Activated CD4-positive, alpha-beta T cell treated with anti-CD3 and anti-CD28 coated beads, Interleukin-2, amount 50 U/mL, for 24 hours (primary cell): Measurements from ENCODE around the gene ATG4B.
"Not testable (repeated sequence)": the region's sequence is repeated elsewhere in the genome, so short reads cannot be mapped to it uniquely, and the experiment has no call there.

Experiments used
- DNase-seq, 2 donors: peaks; one replicate each; pipeline ENCODE4 v3.0.0-alpha.2; 2020; ENCODE audit warnings: low read depth in 1 of 2, low spot score in 1 of 2

Gene ATG4B

GRCh38 chr2:241637018-241637794 lies at the start of gene ATG4B, which contains the start of gene THAP4:
Gene ATG4B (plus strand): TSS chr2:241637693. CDS start chr2:241637715, 22 bp downstream.
Gene THAP4 (minus strand): TSS chr2:241637158. CDS start chr2:241637017, 141 bp downstream.
- DNase-seq, result peak; percentile 60

DNA sequence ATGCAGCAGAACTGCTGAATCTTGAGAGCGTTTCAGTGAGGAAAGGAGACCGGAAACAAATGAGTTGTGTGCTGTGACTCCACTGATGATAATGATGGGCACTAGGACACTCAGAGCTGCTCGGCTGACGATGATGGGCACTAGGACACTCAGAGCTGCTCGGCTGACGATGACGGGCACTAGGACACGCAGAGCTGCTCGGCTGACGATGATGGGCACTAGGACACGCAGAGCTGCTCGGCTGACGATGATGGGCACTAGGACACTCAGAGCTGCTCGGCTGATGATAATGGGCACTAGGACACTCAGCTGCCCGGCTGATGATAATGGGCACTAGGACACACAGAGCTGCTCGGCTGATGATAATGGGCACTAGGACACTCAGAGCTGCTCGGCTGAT lies 47.6 kb upstream of the ATG4B start:
- not testable (repeated sequence) for DNase-seq

GRCh38 chr2:241590496-241591455 lies 46.7 kb upstream of the ATG4B start:
- DNase-seq, result not testable (repeated sequence)

DNA sequence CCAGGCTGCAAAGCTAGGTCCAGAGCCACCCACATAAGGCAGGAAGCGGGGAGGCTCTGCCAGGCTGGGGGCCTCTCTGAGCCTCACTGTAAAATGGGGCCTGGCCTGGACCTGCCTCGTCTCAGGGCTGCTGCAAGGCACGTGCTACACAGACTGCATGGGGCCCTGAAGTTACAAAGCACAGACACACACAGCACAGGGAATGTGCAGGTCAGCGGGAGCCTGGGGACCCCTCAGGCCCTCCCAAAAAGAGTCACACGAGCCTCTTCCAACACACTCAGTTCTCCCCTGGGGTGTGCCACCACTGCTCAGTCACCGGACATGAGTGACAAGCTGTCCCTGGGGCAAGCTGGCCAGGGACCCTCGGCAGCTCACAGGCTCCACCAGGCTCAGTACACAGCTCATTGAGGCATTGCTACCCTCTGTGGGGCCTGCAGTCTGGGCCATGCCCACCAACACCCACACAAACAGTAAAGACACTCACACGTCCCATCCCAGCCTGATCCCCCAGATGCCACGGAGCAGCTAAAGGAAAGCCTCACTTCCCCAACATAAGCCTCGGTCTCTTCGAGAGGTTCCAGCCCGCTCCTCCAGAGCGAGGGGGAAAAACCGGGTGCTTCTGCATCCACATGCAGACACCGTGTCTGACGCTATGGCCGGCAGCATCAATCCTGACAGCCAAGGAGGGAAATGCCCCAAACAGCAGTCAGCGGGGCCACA lies 45.2 kb upstream of the ATG4B start:
- DNase-seq, result no peak

DNA sequence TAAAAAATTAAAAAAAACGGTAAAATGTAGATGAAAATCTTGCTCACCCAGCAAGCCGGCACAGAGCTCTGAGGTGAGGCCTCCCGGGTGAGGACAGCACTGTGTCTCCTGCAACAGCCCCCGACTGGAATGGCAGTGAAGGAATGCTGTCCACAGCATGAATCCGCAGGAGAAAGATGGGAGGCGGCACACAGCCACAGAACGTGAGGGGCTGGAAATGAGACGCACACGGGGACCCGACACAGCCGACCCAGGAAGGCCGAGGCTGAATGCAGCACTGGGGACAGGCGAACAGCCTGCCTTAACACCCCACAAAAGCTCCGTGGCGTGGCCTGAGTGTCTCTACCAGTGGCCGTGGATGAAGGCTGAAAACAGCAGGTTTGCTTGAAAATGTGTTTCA lies 44.2 kb upstream of the ATG4B start:
- DNase-seq, result no peak

- DNase-seq, result no peak
Measured at GRCh38 chr2:241595600-241596140, 41.8 kb upstream of the ATG4B start.

- DNase-seq, result no peak
Measured at GRCh38 chr2:241597561-241597960, 39.9 kb upstream of the ATG4B start.

DNA sequence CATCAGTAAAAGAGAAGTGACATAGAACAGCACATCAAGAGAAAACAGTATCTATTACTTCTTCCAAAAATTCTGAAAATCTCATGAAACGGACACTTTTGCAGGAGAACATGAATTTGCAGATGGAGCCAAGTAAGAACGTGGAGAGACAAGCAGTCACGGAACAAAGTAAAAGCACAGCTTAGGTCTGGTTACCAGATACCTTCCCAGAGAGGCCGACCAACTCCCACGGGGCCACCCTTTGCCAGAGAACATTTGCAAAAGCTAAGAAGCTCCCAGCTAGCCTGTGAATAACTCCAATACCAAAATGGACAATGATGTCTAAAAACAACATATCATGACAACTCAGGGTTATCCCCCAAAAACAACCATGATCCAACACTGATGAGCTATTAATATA lies 39.4 kb upstream of the ATG4B start:
- DNase-seq, result no peak

GRCh38 chr2:241598487-241598886 lies 39.0 kb upstream of the ATG4B start:
- no peak for DNase-seq

DNA sequence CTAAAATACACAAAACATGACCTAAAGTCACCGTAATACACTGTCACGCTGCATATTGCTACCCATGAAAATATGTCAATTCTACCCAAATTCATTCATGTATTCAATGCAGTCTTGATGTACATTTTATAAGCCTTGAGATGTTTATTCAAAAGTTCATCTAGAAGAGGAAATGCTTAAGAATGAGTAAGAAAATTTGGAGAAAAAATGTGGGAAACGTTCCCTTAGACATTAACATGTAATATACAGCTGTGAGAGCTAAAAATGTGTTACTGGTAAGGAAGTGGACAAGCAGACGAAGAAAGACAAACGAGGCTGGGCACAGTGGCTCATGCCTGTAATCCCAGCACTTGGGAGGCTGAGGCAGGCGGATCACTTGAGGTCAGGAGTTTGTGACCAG lies 37.9 kb upstream of the ATG4B start:
- DNase-seq, result no peak

DNA sequence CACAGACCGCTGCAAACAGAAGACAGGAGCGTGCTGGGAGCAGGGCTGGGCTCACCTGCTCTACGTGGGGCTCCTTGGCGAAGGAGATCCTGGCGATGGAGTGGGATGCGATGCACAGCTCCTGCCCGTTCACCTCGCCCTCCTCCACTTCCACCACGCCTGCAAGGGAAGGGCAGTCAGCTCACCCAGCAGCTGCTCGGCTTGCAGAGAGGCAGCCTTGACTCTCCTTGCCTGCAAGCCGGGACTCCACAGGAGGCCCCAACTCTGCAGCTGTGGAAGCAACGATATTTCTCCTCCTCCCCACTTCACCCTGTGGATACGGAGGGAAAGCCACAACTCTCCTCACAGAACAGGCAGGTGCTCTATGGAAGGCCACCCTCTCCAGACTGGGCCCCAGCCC lies 35.7 kb upstream of the ATG4B start:
- no peak for DNase-seq

GRCh38 chr2:241602720-241603119 lies 34.8 kb upstream of the ATG4B start:
- DNase-seq, result no peak

DNA sequence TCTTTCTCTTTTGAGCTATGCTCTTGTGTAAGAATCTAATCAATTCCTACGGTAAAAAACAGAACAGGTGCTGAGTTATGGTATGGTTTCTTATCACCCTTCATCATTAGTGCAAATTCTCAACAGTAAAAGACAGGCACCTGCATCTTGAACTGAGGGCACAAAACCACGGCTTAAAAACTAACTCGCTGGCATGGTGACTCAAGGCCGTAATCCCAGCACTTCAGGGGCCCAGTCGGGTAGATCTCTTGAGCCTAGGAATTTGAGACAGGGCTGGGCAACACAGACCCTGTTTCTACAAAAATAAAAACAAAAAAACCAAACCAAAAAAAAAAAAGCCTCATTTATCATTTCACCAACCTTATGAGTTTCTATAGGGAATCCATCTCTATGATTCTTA lies 33.8 kb upstream of the ATG4B start:
- DNase-seq, result no peak

DNA sequence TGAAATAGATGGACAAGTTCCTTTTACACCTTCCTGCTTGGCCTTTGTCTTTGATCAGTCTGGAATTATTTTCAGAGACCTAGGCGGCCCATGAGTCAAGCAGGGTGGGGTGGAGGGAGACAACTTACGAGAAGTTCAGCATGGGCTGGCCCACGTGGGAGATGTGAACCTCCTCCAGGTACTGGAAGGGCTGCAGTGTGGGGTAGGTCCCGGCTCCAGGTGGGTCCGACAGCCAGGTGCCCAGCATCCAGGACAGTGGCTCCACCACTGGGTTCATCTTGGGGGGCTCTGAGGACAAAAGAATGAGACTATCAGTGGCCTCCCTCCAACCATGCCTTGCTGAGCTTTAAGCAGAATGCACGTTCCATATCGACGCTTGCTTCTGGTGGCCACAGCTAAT lies 31.3 kb upstream of the ATG4B start:
- no peak for DNase-seq

DNA sequence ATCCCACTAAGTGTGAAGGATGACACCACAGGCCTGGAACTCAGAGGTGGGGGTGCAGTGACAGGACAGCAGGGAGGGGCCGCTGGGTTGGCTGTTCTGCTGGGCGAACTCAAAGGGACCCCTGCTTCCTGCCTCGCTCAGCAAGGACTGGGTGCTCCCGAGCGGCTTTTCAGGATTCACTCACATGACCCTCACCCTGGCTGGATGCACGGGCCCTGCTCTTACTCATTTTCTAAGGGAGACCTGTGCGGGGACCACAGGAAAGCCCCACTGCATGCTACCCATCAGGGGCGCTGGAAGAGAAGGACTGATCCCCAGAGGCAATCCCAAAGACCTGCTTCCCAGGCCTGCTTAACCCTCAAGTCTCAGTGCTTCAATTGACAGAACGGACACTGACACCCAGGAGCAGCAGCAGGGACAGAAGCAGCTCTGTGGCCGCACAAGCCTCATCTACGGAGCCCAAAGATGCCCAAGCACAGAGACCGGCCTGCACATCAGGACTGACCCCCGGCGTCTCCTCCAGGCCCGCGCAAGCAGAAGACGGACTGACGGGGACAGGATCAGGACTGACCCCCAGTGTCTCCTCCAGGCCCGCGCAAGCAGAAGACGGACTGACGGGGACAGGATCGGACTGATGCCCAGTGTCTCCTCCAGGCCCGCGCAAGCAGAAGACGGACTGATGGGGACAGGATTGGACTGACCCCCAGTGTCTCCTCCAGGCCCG lies 30.2 kb upstream of the ATG4B start:
- DNase-seq, result no peak

GRCh38 chr2:241608881-241609280 lies 28.6 kb upstream of the ATG4B start:
- DNase-seq, result no peak

GRCh38 chr2:241609859-241610793 lies 27.4 kb upstream of the ATG4B start:
- peak; percentile 77 to 80 for DNase-seq

DNA sequence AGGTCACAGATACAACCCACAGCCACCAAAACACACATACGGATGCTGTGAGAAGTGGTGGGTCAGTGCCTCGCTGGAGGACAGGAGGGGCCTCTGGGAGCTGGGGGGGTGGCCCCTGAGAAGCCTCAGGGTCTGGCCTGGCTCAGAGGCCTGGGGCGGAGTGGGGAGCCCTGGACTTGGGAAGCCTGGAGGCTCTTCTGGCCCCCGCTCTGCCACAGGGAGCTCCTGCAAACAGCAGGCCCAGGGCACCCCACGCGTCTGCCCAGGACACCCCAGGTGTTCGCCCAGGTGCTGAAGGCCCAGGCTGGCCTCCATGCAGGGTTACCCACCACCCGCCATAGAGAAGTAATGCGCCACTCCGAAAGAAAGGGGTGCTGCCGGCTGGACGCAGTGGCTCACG lies 26.4 kb upstream of the ATG4B start:
- DNase-seq, result no peak
